ENCODE data around the gene HADHA.
"Not testable (repeated sequence)": the region's sequence is repeated elsewhere in the genome, so short reads cannot be mapped to it uniquely, and the experiment has no call there.

The HADHA gene

GRCh38 chr2:26244309-26245230 lies at the start of gene HADHA, which contains the start of gene HADHB:
HADHA (minus strand) TSS chr2:26244632; CDS start chr2:26244596, 36 bp downstream.
HADHB (plus strand) TSS chr2:26244939; CDS start chr2:26254255, 9,316 bp downstream.
- DNase-seq, result peak; percentile 66

GRCh38 chr2:26292646-26293045 lies 48.2 kb upstream of the HADHA start:
- no peak for DNase-seq

DNA sequence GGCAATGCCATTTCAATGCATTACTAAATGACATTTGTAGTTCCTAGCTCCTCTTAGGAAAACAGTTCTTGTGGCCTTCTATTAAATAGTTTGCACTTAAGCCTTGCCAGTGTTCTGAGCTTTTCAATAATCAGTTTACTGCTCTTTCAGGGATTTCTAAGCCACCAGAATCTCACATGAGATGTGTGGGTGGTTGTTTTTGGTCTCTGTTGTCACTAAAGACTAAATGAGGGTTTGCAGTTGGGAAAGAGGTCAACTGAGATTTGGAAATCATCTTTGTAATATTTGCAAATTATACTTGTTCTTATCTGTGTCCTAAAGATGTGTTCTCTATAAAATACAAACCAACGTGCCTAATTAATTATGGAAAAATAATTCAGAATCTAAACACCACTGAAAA lies 45.6 kb upstream of the HADHA start:
- DNase-seq, result no peak

- DNase-seq, result no peak
Measured at GRCh38 chr2:26285931-26286330, 41.5 kb upstream of the HADHA start.

DNA sequence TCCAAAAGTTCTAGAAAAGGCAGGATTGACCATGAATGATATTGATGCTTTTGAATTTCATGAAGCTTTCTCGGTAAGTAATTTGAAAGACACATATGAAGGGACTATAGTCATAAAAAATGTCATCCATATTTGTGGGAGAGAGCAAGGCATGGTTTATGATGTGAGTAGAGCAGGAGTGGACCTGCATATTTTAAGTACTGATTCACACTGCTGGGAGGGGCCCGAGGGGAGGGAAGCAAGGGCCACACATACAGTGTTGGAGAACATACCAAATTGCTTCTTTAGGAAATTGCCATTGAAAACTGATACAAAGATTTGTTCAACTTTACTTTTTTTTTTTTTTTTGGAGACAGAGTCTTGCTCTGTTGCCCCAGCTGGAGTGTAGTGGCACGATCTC lies 39.7 kb upstream of the HADHA start:
- DNase-seq, result no peak

- DNase-seq, result no peak
Measured at GRCh38 chr2:26283606-26284005, 39.2 kb upstream of the HADHA start.

- no peak for DNase-seq
Measured at GRCh38 chr2:26281226-26281625, 36.8 kb upstream of the HADHA start.

GRCh38 chr2:26279886-26280285 lies 35.5 kb upstream of the HADHA start:
- peak; percentile 20 for DNase-seq

- DNase-seq, result no peak
Measured at GRCh38 chr2:26276484-26277227, 32.2 kb upstream of the HADHA start.

GRCh38 chr2:26274058-26274613 lies 29.7 kb upstream of the HADHA start:
- DNase-seq, result no peak

DNA sequence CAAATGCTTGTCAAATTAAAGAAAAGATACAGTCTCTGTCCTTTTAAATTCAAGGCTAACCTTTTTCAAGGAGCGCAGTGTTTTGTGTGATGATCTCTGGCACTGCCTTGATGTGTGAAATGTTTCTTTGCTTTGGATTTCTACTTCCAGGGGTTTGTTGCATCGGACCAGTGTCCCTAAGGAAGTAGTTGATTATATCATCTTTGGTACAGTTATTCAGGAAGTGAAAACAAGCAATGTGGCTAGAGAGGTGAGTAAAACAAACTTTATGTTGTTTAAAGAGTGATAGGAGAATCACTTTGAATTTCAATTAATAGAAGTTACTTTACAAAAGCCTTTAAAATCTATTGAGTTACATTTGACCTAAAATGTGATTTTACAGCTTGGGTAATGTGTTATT lies 29.1 kb upstream of the HADHA start:
- DNase-seq, result no peak

DNA sequence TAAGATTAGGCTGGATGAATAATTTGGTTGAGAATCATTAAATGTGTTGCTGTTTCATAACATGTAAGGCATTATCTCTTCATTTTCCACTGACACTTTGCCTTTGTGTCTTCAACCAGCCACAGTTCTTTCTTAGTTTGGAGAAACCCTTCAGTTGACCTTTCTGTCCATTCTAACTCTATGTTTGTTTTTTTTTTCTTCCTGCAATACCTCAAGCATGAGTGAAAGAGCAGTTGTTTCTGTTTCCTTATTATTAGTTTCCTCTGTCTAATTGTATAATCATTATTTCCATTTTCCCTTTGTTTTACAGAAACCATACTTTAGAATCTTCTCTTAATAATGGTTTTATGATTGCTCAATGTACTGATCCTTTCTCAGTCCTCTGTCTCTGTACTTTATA lies 25.9 kb upstream of the HADHA start:
- DNase-seq, result no peak

- DNase-seq, result no peak
Measured at GRCh38 chr2:26269571-26270158, 25.2 kb upstream of the HADHA start.

DNA sequence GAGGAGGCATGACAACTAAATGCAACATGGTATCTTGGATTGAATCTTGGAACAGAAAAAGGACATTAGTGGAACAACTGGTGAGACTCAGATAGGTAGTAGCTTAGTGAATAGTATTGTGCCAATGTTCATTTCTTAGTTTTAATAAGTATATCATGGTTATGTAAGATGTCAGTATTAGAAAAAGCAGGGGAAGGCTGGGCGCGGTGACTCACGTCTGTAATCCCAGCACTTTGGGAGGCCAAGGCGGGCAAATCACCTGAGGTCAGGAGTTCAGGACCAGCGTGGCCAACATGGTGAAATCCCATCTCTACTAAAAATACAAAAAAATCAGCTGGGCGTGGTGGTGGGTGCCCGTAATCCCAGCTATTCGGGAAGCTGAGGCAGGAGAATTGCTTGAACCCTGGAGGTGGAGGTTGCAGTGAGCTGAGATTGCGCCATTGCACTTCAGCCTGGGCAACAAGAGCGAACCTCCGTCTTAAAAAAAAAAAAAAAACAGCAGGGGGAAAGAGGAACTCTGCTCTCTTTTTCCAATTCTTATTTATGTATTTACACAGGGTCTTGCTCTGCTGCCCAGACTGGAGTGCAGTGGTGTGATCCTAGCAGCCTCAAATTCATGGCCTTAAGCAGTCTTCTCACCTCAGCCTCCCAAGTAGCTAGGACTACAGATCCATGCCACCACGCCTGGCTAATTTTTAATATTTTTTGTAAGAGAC lies 24.4 kb upstream of the HADHA start:
- not testable (repeated sequence) for DNase-seq

GRCh38 chr2:26268213-26268612 lies 23.8 kb upstream of the HADHA start:
- no peak for DNase-seq

- not testable (repeated sequence) for DNase-seq
Measured at GRCh38 chr2:26258836-26259235, 14.4 kb upstream of the HADHA start.

- no peak for DNase-seq
Measured at GRCh38 chr2:26255759-26256384, 11.4 kb upstream of the HADHA start.

- DNase-seq, result peak; percentile 62
Measured at GRCh38 chr2:26251893-26252292, 7.5 kb upstream of the HADHA start.

GRCh38 chr2:26249625-26250024 lies 5.2 kb upstream of the HADHA start:
- DNase-seq, result no peak

- no peak for DNase-seq
Measured at GRCh38 chr2:26246818-26247217, 2.4 kb upstream of the HADHA start.

DNA sequence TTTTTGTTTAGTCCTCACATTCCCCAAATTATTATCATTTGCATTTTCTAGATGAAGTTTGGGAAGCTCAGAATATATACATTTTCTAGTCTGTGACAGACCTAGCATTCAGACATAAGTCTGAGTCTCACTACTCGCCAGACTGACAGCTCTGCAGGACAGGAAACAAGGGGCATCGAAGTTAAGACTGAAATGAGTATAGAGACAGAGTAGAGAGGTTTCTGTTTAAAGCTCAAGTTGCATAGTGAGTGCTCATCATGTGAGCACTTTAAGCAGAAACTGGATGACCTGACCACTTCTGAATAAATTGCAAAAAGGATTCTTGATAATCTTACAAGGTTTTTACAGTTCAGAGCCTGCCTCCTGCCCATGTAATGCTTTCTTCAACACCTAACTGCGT lies 1.4 kb upstream of the HADHA start:
- DNase-seq, result no peak

DNA sequence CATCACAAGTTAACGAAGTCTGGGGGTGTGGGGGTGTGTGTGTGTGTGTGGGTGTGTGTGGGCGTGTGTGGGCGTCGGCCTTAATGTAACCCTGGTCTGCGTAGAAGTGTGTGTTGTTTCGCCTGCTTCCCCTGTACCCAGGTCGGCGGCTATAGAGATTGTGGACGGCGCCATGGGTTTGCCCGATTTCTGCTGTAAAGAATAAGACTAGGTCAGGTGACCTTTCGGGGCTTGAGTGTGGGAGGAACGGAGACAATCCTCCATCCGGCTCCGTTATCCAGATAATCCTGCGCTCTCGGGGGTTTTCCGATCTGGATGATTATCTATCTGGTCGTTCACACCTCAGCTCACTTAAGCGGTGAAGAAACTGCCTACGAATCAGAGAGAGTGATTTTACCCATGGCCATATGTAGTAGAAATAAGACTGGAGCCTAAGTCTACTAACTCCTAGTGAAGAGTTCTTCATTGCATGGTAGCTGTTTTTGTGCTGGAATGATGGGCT lies 850 bp upstream of the HADHA start:
- DNase-seq, result no peak
